ENCODE results near the gene NCS1.

NCS1 gene

GRCh38 chr9:130149031-130149430, 23.2 kb upstream of the NCS1 start:
- Histone ChIP-seq H3K27me3 (ENCODE audit: insufficient read depth, low read length, poor library complexity) (no peaks in the 10 kb centered on the region), H2BK15ac (replicated peaks; ENCODE audit: low read depth) (no peak overlapping the region), H2AK5ac (ENCODE audit: low read length) (no peak overlapping the region), H3K9ac (ENCODE audit: low read length) (no peak overlapping the region), H3K23ac (ENCODE audit: low read length) (no peak overlapping the region), H3K4me1 (ENCODE audit: control insufficient read depth, low read depth, low read length) (peaks cover 6% of the 10 kb centered on the region), H2BK120ac (ENCODE audit: low read depth, low read length) (no peak overlapping the region), H3K4ac (ENCODE audit: low read depth, low read length) (no peak overlapping the region), H3K4me3 (ENCODE audit: low read length) (no peak overlapping the region), H3K18ac (ENCODE audit: low read length) (no peak overlapping the region), H3K56ac (ENCODE audit: low read length) (no peak overlapping the region), H3K79me1 (ENCODE audit: low read length) (no peaks in the 10 kb centered on the region), H4K8ac (ENCODE audit: low read depth, low read length) (no peak overlapping the region), H4K5ac (ENCODE audit: low read length) (no peak overlapping the region), H3K27ac (ENCODE audit: low read depth, low read length) (no peak overlapping the region), H2BK5ac (ENCODE audit: low read length) (no peak overlapping the region), H3K4me2 (ENCODE audit: low read length) (no peak overlapping the region), H3K79me2 (ENCODE audit: control insufficient read depth, insufficient read depth, low read length) (no peaks in the 10 kb centered on the region), H3K36me3 (ENCODE audit: control insufficient read depth, insufficient read depth, low read length) (no peaks in the 10 kb centered on the region)
- WGBS (ENCODE audit: extremely low coverage, insufficient coverage, low lambda C conversion rate), result no CpG with 5 or more reads among the region's 5 CpGs
- no peak for DNase-seq

GRCh38 chr9:130149654-130150286, 22.4 kb upstream of the NCS1 start:
- Histone ChIP-seq H3K4ac (ENCODE audit: low read depth, low read length) (no peak overlapping the region), H2BK120ac (ENCODE audit: low read depth, low read length) (no peak overlapping the region), H3K23ac (ENCODE audit: low read length) (no peak overlapping the region), H2AK5ac (ENCODE audit: low read length) (no peak overlapping the region), H3K27ac (ENCODE audit: low read depth, low read length) (no peak overlapping the region), H2BK5ac (ENCODE audit: low read length) (no peak overlapping the region), H3K4me3 (ENCODE audit: low read length) (no peak overlapping the region), H3K56ac (ENCODE audit: low read length) (no peak overlapping the region), H4K5ac (ENCODE audit: low read length) (no peak overlapping the region), H3K27me3 (ENCODE audit: insufficient read depth, low read length, poor library complexity) (no peaks in the 10 kb centered on the region), H3K36me3 (ENCODE audit: control insufficient read depth, insufficient read depth, low read length) (no peaks in the 10 kb centered on the region), H3K4me1 (ENCODE audit: control insufficient read depth, low read depth, low read length) (peaks cover 6% of the 10 kb centered on the region), H3K4me2 (ENCODE audit: low read length) (no peak overlapping the region), H2BK15ac (replicated peaks; ENCODE audit: low read depth) (no peak overlapping the region), H3K79me2 (ENCODE audit: control insufficient read depth, insufficient read depth, low read length) (no peaks in the 10 kb centered on the region), H3K18ac (ENCODE audit: low read length) (no peak overlapping the region), H3K9ac (ENCODE audit: low read length) (no peak overlapping the region), H4K8ac (ENCODE audit: low read depth, low read length) (no peak overlapping the region), H3K79me1 (ENCODE audit: low read length) (no peaks in the 10 kb centered on the region)
- DNase-seq, result peak; percentile 45
- WGBS (ENCODE audit: extremely low coverage, insufficient coverage, low lambda C conversion rate), result no CpG with 5 or more reads among the region's 5 CpGs

- Histone ChIP-seq H3K36me3 (ENCODE audit: control insufficient read depth, insufficient read depth, low read length) (no peaks in the 10 kb centered on the region), H3K4me1 (ENCODE audit: control insufficient read depth, low read depth, low read length) (peaks cover 6% of the 10 kb centered on the region), H4K5ac (ENCODE audit: low read length) (no peak overlapping the region), H3K23ac (ENCODE audit: low read length) (no peak overlapping the region), H2BK5ac (ENCODE audit: low read length) (peak overlapping the region; percentile 76), H3K56ac (ENCODE audit: low read length) (peak overlapping the region; percentile 15), H3K18ac (ENCODE audit: low read length) (no peak overlapping the region), H3K4me2 (ENCODE audit: low read length) (no peak overlapping the region), H2BK15ac (replicated peaks; ENCODE audit: low read depth) (no peak overlapping the region), H2BK120ac (ENCODE audit: low read depth, low read length) (no peak overlapping the region), H3K4me3 (ENCODE audit: low read length) (no peak overlapping the region), H3K79me1 (ENCODE audit: low read length) (no peaks in the 10 kb centered on the region), H3K9ac (ENCODE audit: low read length) (no peak overlapping the region), H2AK5ac (ENCODE audit: low read length) (no peak overlapping the region), H3K27me3 (ENCODE audit: insufficient read depth, low read length, poor library complexity) (no peaks in the 10 kb centered on the region), H3K4ac (ENCODE audit: low read depth, low read length) (no peak overlapping the region), H3K27ac (ENCODE audit: low read depth, low read length) (peak overlapping the region; percentile 56), H3K79me2 (ENCODE audit: control insufficient read depth, insufficient read depth, low read length) (no peaks in the 10 kb centered on the region), H4K8ac (ENCODE audit: low read depth, low read length) (no peak overlapping the region)
- WGBS (ENCODE audit: extremely low coverage, insufficient coverage, low lambda C conversion rate), result no CpG with 5 or more reads among the region's 14 CpGs
- DNase-seq, result peak; percentile 86
Observed at GRCh38 chr9:130150779-130151382, 21.3 kb upstream of the NCS1 start.

- DNase-seq, result no peak
- Histone ChIP-seq H3K23ac (ENCODE audit: low read length) (no peak overlapping the region), H3K36me3 (ENCODE audit: control insufficient read depth, insufficient read depth, low read length) (no peaks in the 10 kb centered on the region), H3K79me2 (ENCODE audit: control insufficient read depth, insufficient read depth, low read length) (no peaks in the 10 kb centered on the region), H4K5ac (ENCODE audit: low read length) (no peak overlapping the region), H2BK15ac (replicated peaks; ENCODE audit: low read depth) (no peak overlapping the region), H4K8ac (ENCODE audit: low read depth, low read length) (no peak overlapping the region), H3K27me3 (ENCODE audit: insufficient read depth, low read length, poor library complexity) (no peaks in the 10 kb centered on the region), H3K4me3 (ENCODE audit: low read length) (no peak overlapping the region), H2BK5ac (ENCODE audit: low read length) (no peak overlapping the region), H3K56ac (ENCODE audit: low read length) (peak overlapping the region; percentile 19), H3K4me2 (ENCODE audit: low read length) (no peak overlapping the region), H2AK5ac (ENCODE audit: low read length) (no peak overlapping the region), H3K27ac (ENCODE audit: low read depth, low read length) (no peak overlapping the region), H3K9ac (ENCODE audit: low read length) (no peak overlapping the region), H3K79me1 (ENCODE audit: low read length) (no peaks in the 10 kb centered on the region), H3K18ac (ENCODE audit: low read length) (no peak overlapping the region), H3K4me1 (ENCODE audit: control insufficient read depth, low read depth, low read length) (peaks cover 6% of the 10 kb centered on the region), H2BK120ac (ENCODE audit: low read depth, low read length) (no peak overlapping the region), H3K4ac (ENCODE audit: low read depth, low read length) (peak overlapping the region; percentile 56)
- WGBS (ENCODE audit: extremely low coverage, insufficient coverage, low lambda C conversion rate), result no CpG with 5 or more reads among the region's 3 CpGs
Observed at GRCh38 chr9:130154816-130155215, 17.4 kb upstream of the NCS1 start.

GRCh38 chr9:130155647-130156046, 16.6 kb upstream of the NCS1 start:
- H3K27me3 ChIP-seq (ENCODE audit: insufficient read depth, low read length, poor library complexity), result no peaks in the 10 kb centered on the region
- no peak for DNase-seq
- H2BK120ac ChIP-seq (ENCODE audit: low read depth, low read length), result no peak overlapping the region
- no peak overlapping the region for H4K8ac ChIP-seq (ENCODE audit: low read depth, low read length)
- no peak overlapping the region for H4K5ac ChIP-seq (ENCODE audit: low read length)
- no peak overlapping the region for H3K27ac ChIP-seq (ENCODE audit: low read depth, low read length)
- no peak overlapping the region for H3K9ac ChIP-seq (ENCODE audit: low read length)
- peaks cover 6% of the 10 kb centered on the region for H3K4me1 ChIP-seq (ENCODE audit: control insufficient read depth, low read depth, low read length)
- H3K4me2 ChIP-seq (ENCODE audit: low read length), result no peak overlapping the region
- H3K56ac ChIP-seq (ENCODE audit: low read length), result no peak overlapping the region
- no CpG with 5 or more reads among the region's 12 CpGs for WGBS (ENCODE audit: extremely low coverage, insufficient coverage, low lambda C conversion rate)
- no peaks in the 10 kb centered on the region for H3K79me2 ChIP-seq (ENCODE audit: control insufficient read depth, insufficient read depth, low read length)
- no peak overlapping the region for H3K4ac ChIP-seq (ENCODE audit: low read depth, low read length)
- H2AK5ac ChIP-seq (ENCODE audit: low read length), result no peak overlapping the region
- H2BK5ac ChIP-seq (ENCODE audit: low read length), result no peak overlapping the region
- H3K4me3 ChIP-seq (ENCODE audit: low read length), result no peak overlapping the region
- no peaks in the 10 kb centered on the region for H3K36me3 ChIP-seq (ENCODE audit: control insufficient read depth, insufficient read depth, low read length)
- no peak overlapping the region for H2BK15ac ChIP-seq (replicated peaks; ENCODE audit: low read depth)
- no peak overlapping the region for H3K18ac ChIP-seq (ENCODE audit: low read length)
- no peaks in the 10 kb centered on the region for H3K79me1 ChIP-seq (ENCODE audit: low read length)
- no peak overlapping the region for H3K23ac ChIP-seq (ENCODE audit: low read length)

GRCh38 chr9:130156672-130157071, 15.5 kb upstream of the NCS1 start:
- Histone ChIP-seq H3K9ac (ENCODE audit: low read length) (no peak overlapping the region), H3K27me3 (ENCODE audit: insufficient read depth, low read length, poor library complexity) (no peaks in the 10 kb centered on the region), H3K79me1 (ENCODE audit: low read length) (no peaks in the 10 kb centered on the region), H4K5ac (ENCODE audit: low read length) (no peak overlapping the region), H3K18ac (ENCODE audit: low read length) (no peak overlapping the region), H3K4me2 (ENCODE audit: low read length) (no peak overlapping the region), H2BK120ac (ENCODE audit: low read depth, low read length) (no peak overlapping the region), H3K23ac (ENCODE audit: low read length) (no peak overlapping the region), H2BK15ac (replicated peaks; ENCODE audit: low read depth) (no peak overlapping the region), H3K27ac (ENCODE audit: low read depth, low read length) (no peak overlapping the region), H3K56ac (ENCODE audit: low read length) (no peak overlapping the region), H3K36me3 (ENCODE audit: control insufficient read depth, insufficient read depth, low read length) (no peaks in the 10 kb centered on the region), H3K4me1 (ENCODE audit: control insufficient read depth, low read depth, low read length) (peaks cover 4% of the 10 kb centered on the region), H2AK5ac (ENCODE audit: low read length) (no peak overlapping the region), H3K4ac (ENCODE audit: low read depth, low read length) (no peak overlapping the region), H3K4me3 (ENCODE audit: low read length) (no peak overlapping the region), H2BK5ac (ENCODE audit: low read length) (no peak overlapping the region), H4K8ac (ENCODE audit: low read depth, low read length) (no peak overlapping the region), H3K79me2 (ENCODE audit: control insufficient read depth, insufficient read depth, low read length) (no peaks in the 10 kb centered on the region)
- no peak for DNase-seq
- WGBS (ENCODE audit: extremely low coverage, insufficient coverage, low lambda C conversion rate), result no CpG with 5 or more reads among the region's 6 CpGs
